NOMO-1 treated with DMSO at 0.1 percent for 48 hours (cell line): Measurements from ENCODE around the gene SPATA1.

ENCODE experiments used
- DNase-seq: peaks from one replicate; lab custom pipeline; 2025; ENCODE audit not compliant: unreplicated experiment; lab: John Stamatoyannopoulos, UW

The SPATA1 gene, protein sequence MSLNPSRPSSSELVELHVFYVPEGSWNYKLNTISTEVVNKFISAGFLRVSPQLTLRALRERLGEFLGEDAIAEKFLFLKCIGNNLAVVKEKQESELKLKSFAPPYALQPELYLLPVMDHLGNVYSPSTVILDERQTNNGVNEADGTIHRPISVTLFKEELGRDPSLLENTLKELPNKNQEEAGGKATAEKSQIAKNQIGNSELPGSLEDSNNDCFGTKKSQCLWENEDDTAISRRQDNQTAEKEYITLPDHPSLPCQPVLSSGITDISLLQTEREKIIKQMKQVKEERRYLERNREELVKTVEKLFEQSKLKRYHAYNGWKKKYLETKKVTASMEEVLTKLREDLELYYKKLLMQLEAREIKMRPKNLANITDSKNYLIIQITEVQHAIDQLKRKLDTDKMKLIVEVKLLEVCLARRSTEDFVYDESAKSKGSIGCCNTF

DNA sequence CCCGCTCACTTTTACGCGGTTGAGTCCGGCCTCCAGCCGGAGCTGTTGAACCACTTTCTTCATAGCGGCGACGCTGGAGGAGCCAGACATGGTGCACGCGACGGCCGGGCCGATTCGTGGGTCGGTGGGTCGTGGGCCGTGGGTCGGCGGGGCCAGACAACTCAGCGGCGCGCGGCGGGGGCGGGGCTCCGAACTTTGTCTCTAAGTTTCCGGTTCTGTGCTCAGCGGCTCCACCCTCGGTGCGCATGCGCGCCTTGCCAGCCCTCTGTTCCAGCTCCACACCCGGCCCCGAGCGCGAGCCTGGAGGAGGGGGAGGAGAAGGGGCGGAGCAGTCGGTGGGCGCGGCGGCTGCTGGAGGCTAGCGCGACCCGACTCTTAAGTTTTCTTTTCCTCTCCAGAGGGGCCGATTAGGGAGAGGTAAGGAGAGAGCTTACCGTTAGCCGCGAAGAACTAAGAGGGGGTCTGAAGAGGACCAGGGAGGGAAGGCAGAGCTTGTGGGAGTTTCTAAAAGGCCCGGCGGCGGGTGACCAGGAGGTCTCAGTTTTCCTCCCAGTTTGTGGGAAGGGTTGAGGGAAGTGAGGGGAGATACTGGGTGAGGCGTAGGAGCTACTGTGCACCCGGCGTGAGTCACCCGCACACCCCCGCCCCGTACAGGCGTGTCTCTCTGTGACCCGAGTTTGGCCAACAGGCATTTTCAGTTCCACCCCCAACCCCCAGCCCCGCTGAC lies at the start of gene SPATA1, which contains the start of gene GNG5:
TSS of gene SPATA1 (plus strand) at position 385 of the 727 bp plus-strand sequence. CDS start 9,974 bp downstream, outside the sequence.
TSS of gene GNG5 (minus strand) at position 580 of the 727 bp plus-strand sequence. CDS start at position 90, 490 bp downstream.
- DNase-seq: peak; percentile 96

DNA sequence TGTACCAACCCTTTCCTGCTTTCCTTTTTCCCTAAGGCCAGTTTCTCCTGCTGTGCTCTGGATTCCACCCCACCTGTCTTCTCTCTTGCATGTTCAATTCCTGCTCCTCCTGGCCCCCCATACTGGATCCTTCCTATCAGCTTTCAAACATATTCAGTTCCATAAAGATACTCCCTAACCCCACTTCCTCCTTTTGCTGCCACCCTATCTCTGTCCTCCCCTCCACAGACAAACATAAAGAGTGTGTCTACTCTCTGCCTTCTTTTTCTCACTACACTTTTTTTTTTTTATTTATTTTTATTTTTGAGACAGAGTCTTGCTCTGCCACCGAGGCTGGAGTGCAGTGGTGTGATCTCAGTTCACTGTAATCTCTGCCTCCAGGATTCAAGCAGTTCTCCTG lies 44.1 kb upstream of the SPATA1 start:
- DNase-seq: peak; percentile 30

DNA sequence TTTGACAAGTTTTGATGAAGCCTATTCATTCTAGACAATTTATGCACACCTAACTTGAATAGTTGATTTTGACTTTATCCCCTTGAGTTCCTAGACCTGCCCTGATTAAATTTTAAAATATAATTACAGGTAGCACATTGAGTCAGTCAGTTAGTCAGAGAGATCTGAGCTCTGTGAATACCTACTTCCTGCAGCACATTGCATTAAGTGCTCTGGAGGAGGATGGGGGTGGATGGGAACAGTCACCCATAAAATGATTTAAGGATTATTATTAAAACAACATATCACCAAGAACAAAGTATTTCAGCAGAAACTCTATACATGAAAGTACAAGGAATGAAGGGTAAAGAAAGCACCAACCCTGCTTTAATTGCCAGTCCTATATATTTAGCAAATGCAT lies 38.9 kb upstream of the SPATA1 start:
- no peak for DNase-seq

DNA sequence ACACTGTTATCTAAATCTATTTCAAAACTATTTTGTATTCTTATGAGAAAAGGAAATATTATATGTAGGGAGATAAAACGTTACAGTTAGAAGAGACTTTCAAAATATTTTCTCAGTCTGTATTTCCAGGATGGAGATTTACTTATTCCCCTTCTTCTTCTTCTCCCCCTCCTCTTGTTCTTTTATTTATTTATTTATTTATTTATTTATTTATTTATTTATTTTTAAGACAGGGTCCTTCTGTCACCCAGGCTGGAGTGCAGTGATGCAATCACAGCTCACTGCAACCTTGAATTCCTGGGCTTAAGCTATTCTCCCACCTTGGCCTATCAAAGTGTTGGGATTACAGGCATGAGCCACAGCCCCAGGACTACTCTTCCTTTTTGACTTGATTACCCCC lies 30.0 kb upstream of the SPATA1 start:
- DNase-seq: no peak

DNA sequence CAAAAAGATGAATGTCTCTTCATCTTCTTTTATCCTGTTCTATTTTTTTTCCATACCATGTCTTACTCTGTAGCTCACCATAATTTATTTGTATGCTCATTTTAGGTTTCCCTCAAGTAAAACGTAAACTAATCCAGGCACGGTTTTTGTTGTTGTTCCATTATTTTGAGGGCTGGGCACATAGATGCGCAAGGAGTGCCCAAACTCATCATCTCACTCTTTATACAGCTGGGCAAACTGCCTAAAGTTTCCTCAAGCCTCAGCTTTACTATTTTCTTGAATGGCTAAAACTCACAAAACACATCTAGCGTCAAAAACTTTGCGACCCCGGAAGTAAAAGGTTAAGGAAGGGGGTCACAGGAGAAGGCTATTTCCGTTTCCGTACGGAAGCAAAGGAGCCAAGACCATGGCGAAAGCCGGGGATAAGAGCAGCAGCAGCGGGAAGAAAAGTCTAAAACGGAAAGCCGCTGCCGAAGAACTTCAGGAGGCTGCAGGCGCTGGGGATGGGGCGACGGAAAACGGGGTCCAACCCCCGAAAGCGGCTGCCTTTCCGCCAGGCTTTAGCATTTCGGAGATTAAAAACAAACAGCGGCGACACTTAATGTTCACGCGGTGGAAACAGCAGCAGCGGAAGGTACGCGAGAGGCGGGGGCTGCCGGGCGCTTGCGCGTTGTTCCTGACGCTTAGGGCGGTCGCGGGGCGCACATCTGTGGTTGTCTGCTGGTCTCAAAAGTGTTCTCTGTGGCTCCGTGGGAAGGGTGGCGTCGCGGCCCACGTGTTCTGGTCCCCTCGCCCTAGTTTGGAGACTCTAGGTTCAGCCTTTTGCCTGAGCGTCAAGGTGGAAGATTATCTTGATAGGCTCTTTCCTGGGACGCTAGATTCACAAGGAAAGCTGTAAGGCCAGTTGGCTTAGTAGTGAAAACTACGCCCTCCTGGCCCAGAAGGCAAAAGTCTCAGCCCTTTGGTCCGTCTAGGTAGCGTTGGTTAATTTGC lies 27.0 kb upstream of the SPATA1 start, which contains the start of gene RPF1:
TSS of gene RPF1 (plus strand) at position 391 of the 993 bp plus-strand sequence. CDS start at position 407, 16 bp downstream.
- peak; percentile 81 for DNase-seq

DNA sequence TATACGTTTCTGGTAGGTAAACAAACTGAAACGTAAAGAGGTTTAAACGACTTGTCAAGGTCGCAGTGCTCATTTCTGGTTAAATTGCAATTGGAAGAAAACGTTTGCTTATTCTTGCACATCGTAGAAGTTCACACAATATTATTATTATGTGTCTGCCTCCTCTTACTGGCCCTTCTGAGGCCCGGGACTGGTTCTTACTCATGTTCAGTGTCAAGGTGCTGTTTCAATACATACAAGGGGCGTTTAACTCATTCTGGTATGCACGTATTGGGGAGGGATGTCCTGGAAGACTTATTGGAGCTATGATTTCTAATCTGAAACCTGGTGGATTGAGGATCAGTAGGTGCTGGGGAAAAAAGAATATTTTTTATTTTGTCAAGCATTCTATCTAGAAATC lies 26.2 kb upstream of the SPATA1 start:
- no peak for DNase-seq

DNA sequence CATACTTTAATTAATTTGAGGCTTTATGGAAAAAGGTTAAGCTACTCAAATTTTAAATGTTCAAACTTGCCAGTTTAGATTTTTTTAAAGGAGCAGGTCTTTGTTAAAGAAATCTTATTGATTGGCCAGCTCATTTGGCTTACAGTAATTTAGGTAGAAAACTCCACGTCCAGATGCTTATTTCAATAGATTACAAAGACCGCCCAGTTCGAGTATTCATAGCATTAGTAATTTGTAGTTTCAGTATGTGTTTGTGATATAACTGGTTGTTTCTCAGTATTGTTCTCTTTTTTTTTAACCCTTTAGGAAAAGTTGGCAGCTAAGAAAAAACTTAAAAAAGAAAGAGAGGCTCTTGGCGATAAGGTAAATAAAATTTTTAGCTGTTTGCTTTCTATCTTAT lies 25.5 kb upstream of the SPATA1 start:
- no peak for DNase-seq

DNA sequence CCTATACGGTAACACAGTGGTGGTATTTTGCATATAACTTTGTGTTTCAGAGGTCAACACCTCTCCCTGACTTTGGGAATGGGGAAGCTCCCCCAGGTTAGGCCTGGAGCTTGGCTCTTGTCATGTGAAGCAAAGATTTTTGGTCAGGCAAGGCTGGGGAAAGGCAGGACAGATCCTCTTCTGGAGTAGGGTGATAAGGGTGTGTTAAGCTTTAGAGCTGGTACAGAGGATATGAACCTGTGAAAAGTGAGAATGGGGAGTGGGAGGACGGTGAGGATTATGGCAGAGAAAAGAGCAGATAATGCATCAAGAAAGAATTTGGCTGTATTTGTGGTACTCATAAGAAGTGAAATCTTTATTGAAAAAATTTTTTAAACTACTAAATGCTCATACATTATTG lies 24.9 kb upstream of the SPATA1 start:
- no peak for DNase-seq

DNA sequence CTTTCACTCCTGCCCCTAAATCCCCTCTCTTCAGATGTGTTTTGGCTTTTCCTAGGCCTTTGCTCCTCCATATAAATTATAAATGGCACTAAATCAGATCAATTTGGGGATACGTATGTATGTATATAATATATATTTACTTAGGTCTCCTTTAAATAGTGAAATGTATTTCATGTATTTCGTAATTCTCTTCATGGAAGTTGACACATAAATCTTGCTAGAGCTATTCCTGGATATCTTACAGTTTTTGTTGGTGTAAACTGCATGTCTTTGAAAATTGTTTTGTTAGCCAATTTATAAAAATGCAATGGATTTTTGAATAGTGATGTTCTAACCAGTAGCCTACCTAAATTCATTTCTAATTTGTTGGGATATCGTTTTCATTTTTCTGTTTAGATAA lies 18.1 kb upstream of the SPATA1 start:
- DNase-seq: peak; percentile 26

DNA sequence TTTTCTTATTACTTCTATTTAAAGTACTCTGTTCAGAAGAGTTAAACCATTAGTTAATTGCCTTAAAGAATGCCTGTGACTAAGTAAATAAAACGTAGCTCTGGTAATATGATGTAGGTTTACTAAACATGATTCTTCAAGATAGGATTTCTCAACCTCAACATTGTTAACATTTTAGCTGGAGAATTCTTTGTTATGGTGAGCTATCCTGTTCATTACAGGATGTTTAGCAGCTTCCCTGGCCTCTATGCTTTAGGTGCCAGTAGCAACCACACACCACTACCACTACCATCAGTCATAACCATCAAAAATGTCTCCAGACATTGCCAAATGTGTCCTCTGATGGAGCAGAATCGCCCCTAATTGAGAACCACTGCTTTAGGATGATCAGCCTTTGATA lies 16.4 kb upstream of the SPATA1 start:
- no peak for DNase-seq

DNA sequence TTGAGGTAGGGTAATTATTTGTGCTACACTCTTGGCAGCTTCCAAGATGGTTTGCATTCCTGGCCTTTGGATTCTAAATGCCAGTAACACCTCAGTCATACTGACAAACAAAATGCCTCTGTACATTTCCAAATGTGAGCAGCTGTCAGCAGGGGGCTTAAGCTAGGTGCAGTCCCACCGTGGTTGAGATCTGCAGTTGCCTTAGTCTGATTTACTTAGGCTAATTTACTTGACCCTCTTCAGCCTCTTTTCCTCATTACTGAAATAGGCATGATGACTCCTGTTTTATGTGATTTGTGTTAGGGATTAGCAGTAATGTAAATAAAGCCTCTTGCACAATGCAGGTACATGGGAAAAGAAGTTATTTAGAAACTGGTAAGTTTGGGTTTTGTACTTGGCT lies 13.5 kb upstream of the SPATA1 start:
- no peak for DNase-seq

DNA sequence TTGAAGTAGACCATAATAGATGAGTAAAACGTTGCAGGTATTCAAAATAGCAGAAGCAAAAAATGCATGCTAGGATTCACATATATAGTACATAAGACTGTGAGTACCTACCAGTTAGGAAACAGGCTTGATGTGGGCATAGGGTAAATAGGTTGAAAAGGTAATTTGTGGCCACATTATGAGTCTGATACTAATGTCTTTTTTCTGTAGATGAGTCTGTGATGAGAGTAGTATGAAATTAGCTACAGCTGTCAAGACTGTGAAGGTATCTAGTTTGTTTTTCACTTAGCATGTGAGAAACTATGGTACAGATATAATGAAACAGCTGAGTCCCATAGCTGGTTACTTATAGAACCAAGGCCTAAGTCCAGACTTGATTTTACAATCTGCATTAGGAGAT lies 12.4 kb upstream of the SPATA1 start:
- DNase-seq: no peak

DNA sequence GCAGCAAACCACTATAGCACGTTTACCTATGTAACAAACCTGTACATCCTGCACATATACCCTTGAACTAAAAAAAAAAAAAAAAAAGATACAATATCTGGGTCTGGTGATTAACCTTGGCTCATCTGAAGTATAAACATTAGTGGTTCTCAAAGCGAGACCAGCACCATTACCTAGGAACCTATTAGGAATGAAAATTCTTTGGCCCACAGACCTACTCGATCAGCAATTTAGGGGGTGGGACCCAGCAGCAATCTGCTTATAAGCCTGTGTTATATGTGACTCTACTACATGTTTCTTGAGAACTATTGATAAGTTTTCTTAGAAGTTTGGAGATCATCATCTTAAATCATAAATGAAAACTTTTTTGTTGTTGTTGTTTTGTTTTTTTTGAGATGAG lies 9.7 kb upstream of the SPATA1 start:
- DNase-seq: no peak

DNA sequence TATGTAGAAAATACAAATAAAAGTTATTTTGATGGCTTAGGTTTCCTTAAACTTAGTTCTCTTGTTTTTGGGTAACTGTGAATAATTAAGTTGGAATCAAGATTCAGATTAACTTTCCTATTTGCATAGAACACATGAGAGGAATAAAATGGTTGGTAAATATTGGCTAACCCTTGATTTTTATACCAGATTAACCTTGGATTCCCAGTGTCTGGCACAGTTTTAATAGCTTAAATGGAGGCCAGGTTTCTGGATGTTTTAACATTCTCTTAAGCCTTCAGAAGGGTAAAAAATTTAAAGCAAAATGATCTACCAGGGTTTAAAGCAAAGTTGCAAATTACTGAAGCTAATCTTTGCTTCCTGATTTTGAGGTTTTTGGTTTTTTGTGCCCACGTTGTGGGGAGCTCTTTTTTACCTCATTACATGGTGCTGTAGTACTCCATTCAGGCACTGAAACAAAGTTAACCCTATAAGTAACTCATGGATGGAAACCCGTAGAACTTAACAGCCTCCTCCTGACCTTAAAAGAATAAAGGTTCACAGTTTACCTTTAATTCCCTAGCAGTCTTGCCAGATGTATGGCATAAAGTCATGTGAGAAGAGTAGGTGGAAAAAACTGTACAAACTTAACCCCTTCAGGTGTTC lies 8.4 kb upstream of the SPATA1 start:
- DNase-seq: peak; percentile 35

DNA sequence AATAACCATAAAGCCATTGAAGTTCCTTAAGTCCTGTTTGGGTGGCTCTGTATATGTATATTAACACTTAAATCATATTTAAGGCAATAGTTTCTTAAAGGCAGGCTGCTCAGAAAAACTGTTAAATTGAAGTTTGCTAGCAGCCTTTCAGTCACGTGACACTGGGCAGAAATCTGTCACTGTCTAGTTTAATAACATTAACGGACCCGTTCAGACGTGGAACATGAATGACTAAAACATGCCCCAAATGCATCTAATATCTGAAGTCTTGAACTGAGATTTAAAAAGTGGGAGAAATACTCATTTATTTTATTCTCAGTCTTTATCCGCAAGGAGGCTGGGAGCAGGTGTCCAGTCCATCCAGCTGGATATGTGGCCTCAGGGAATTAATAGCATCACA lies 3.3 kb upstream of the SPATA1 start:
- DNase-seq: no peak

DNA sequence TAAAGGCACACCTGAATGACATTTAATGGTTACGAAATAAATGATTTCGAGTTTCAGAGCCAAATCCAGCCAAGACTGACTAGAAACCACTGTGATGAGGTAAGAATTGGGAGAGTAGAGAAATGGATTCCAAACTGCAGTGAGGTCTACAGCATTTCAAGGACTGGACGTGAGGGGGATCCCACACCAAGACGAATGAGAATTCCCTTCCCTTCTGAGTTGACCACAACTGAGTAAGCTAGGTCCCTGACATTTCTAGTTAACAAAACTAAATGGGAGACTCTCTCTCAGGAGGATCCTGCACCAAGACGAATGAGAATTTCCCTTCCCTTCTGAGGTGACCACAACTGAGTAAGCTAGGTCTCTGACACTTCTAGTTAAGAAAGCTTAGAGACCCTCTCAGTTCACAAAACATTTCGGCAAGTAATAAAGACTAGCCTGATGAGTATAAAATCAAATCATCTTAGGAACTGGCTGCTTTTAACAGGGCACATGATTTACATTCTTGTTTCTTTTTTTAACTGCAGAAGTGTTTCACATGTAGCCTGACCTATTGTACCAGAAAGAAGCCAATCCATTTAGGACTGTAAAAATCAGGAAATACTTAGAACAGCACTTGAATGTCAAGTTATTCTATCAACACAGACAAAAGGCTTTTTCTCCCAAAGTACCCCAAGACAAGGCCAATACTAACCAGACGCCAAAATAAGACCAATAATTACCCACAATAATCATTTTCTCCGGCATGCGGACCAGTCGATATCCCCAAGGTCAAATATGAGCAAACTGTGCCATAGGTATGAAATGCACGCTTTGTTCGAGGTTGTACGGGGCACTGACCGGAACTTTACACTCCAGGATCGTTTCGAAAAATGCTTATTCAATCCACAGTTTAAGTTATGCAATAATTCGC lies 1.4 kb upstream of the SPATA1 start:
- DNase-seq: peak; percentile 46

DNA sequence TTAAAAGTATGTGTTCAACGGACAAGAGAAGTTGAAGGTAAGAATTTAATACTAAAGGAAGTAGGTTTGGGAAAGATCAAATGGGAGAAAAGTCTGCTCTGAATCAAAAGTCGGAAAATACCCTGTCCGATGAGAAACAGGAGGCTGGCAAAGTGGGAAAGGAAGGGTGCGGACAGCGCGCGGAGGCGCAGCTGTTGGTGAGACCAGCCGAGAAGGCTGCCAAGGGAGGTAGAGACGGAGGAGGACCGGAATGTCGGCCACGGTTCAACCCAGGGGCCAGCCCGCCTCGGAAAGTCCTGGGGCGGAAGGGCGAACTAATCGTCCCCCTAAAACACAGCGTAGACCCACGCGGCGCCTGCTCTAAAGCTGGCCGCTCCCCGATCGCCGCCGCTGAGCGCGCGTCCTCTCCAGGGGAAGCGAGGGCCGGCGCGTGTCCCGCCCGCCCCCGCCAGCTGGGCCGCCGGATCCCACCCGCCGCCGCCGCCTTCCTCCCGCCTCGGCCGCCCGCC lies 639 bp upstream of the SPATA1 start:
- DNase-seq: peak; percentile 46

DNA sequence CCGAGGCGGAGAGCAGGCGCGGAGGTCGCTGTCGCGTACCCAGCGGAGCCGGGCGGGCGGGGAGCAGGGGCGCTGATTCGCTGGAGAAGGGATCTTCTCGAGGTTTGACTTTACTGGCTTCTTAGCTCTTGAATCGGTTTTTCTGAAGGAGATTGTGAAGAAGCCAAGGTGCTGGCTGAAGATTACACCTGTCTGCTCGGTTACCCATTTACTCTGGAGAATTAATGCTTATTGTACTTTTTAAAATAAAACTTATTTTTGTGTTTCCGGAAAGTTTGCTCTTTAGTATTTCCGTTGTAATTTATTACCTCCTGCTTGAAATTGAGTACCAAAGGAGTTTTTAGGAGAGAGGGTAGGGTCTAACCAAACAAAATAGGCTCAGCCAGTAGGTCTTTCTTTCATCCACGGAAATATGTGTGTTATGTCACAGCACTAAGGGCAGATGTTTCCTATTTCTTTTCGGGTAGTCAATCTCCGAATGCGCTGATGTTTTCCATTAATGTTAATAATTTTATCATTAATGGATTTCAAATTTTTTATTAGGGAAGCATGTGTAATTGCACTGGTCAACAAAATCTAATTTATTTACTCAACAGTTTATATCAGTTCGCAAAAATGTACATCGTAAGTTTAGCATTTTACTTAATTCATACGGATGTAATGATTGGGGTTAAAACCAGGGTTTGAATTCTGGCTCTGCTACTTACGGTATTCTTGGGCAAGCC lies 705 bp downstream of the SPATA1 start:
- peak; percentile 54 for DNase-seq
